Heart right ventricle (tissue), 16 donors: ENCODE results near the gene GPC3. TPM values are rescaled to one million over a fixed set of nuclear protein-coding genes. Genes with fewer than 3 reads are reported as not detected.

ENCODE experiments used
- ATAC-seq, 8 donors: fragments of 200-7000 bp; cut with Tn5 transposase; one replicate each; pipeline ENCODE4 v1.9.1; 2020; ENCODE audit warnings: mild to moderate bottlenecking in 8 of 8, moderate library complexity in 8 of 8, moderate number of reproducible peaks in 1 of 8
- DNase-seq, 2 donors: peaks; one replicate each; pipeline ENCODE4 v3.0.0-alpha.2; 2020
- H3K27ac ChIP-seq, 10 donors: fragments of 200-600 bp; sonication (generic) in 2 of 10; one replicate each; pipeline versions ENCODE4 v1.5.0 to v1.8.0; 2020 to 2022; ENCODE audit warnings: mild to moderate bottlenecking in 3 of 10
- H3K27me3 ChIP-seq, 7 donors: fragments of 200-600 bp; one replicate each; pipeline ENCODE4 v1.8.0; 2021 to 2022; ENCODE audit warnings: mild to moderate bottlenecking in 2 of 7
- H3K36me3 ChIP-seq, 9 donors: fragments of 200-600 bp; sonication (generic) in 1 of 9; one replicate each; pipeline versions ENCODE4 v1.5.0 to v1.8.0; 2020 to 2022; ENCODE audit warnings: mild to moderate bottlenecking in 2 of 9
- H3K4me1 ChIP-seq, 9 donors: fragments of 200-600 bp; sonication (generic) in 1 of 9; one replicate each; pipeline versions ENCODE4 v1.5.0 to v1.8.0; 2020 to 2022; ENCODE audit warnings: mild to moderate bottlenecking in 4 of 9
- H3K4me3 ChIP-seq, 10 donors: fragments of 200-600 bp; sonication (generic) in 2 of 10; one replicate each; pipeline versions ENCODE4 v1.5.0 to v1.8.0; 2020 to 2022; ENCODE audit warnings: mild to moderate bottlenecking in 7 of 10, moderate library complexity in 2 of 10
- H3K9me3 ChIP-seq, 11 donors: fragments of 200-600 bp in 10 of 11; sonication (generic) in 2 of 11; one replicate each; pipeline versions ENCODE4 v1.5.0 to v1.8.0; 2013 to 2022; ENCODE audit warnings: mild to moderate bottlenecking in 2 of 11, control low read depth in 1 of 11, moderate library complexity in 1 of 11
- CTCF ChIP-seq, 9 donors: fragments of 200-600 bp; sonication (generic) in 2 of 9; IDR thresholded peaks; one replicate each; pipeline versions ENCODE4 v1.5.0 to v1.8.0; 2021 to 2022; ENCODE audit warnings: antibody characterized with exemption in 9 of 9, mild to moderate bottlenecking in 5 of 9, moderate library complexity in 1 of 9
- WGBS, 2 donors: extraction: QIAGEN DNeasy Blood & Tissue Kit; methylation state at CpG; one replicate each; pipeline ENCODE4 v1.1.7; 2013; ENCODE audit warnings: inconsistent platforms in 1 of 2; 5-methylcytosine and 5-hydroxymethylcytosine counted together
- intact Hi-C, 10 donors: fragments of 100-400 bp; cut with DNase I; formaldehyde crosslinking; loops; one replicate each; pipeline versions ENCODE4 v1.11.1 to v1.14.2; 2022
- polyA plus RNA-seq, 2 donors: library from polyadenylated mRNA; stranded (reverse); fragments of 200-250 nt; gene quantifications; one replicate each; pipeline ENCODE4 v1.2.3, GENCODE V29; 2013
- total RNA-seq, 10 donors: library from RNA; stranded (reverse); fragmentation: NEBNext Ultra II Directional in 3 of 10; extraction: Animal tissue kit (Norgen Biotek cat#: 25700) in 3 of 10; gene quantifications; one replicate each; pipeline versions ENCODE4 v1.2.1 to v1.2.4, GENCODE V29; 2021 to 2023
- donor health status: Arrhythmogenic right ventricular cardiomyopathy.
- donor health status: ischemic (EF 13 %, LVEDD 7.1; RV severe dilation, severe dysfunction).
- donor health status: healthy with polysubstance abuse.
- donor health status: DM: no; HTN: yes; CAD: no.
- donor health status: DM: no; HTN: no; CAD: no.
- donor health status: ischemic (EF 25% LVEDD 6.9; RV normal size, moderate dysfunction).
- donor health status: ischemic (EF 25% LVEDD 5.7; RV mildly dilated, moderate dysfunction).
- donor health status: healthy.
- donor health status: DM: yes; HTN: yes; CAD: no.
- donor health status: Ischemic cardiomyopathy.
- donor health status: ischemic (EF 35%, LVEDD 5.7; RV mildly dilated, moderate dysfunction).
- donor health status: nonischemic (EF 11% LVEDD 7.7; RV severe dilation, severe dysfunction).
- donor health status: DM: yes; HTN: yes; CAD: no.
- donor health status: PGD.
- donor health status: ischemic (EF 29% LVEDD 5.4; RV normal size, mild dysfunction).
- donor health status: nonischemic (EF 23%, LVEDD 6.1; RV moderate dilation, normal function).

GPC3 gene
- total and polyA plus RNA-seq, 12 donors: 0.66 to 5.6 (median 3.4) TPM

- intact Hi-C loops: no loop called here
- Histone ChIP-seq H3K4me1 (no peaks in the 10 kb centered on the region), H3K27ac (no peak overlapping the region), H3K9me3 (no peaks in the 10 kb centered on the region), H3K27me3 (peaks cover 0 to 46% (median 0%) of the 10 kb centered on the region in 7 donors), H3K4me3 (no peak overlapping the region), H3K36me3 (no peaks in the 10 kb centered on the region)
- WGBS, 2 donors: 80 to 92% methylated on average over 3 of the region's 3 CpGs
- no peak for DNase-seq
- TF ChIP-seq CTCF (IDR thresholded peaks at IDR 0.05): no peak
- ATAC-seq: no peak
Observed at GRCh38 chrX:133878710-133879109, 106.7 kb downstream of the GPC3 start.

GRCh38 chrX:133876646-133877045 is 108.7 kb downstream of the GPC3 start:
- H3K27me3 ChIP-seq: peaks cover 0 to 38% (median 0%) of the 10 kb centered on the region in 7 donors
- intact Hi-C loops: no loop called here

GRCh38 chrX:133869270-133869669 is 116.1 kb downstream of the GPC3 start:
- Histone ChIP-seq H3K27ac (no peak overlapping the region), H3K9me3 (no peaks in the 10 kb centered on the region), H3K36me3 (no peaks in the 10 kb centered on the region), H3K27me3 (peaks cover 0 to 4% (median 0%) of the 10 kb centered on the region in 7 donors), H3K4me1 (no peaks in the 10 kb centered on the region), H3K4me3 (no peak overlapping the region)
- 93% methylated on average over 4 of the region's 4 CpGs for WGBS, 2 donors
- intact Hi-C loops: loop anchor here in 1 of 10 donors (1.0 kb wide), 1 partner anchor 40 kb away; no protein-coding TSS in a partner anchor
- DNase-seq (no peak), ATAC-seq (no peak)
- TF ChIP-seq CTCF (IDR thresholded peaks at IDR 0.05): no peak

More at GRCh38 chrX:133876646-133877045, 108.7 kb downstream of the GPC3 start:
- Histone ChIP-seq H3K4me1 (no peaks in the 10 kb centered on the region), H3K27ac (no peak overlapping the region), H3K4me3 (no peak overlapping the region), H3K9me3 (no peaks in the 10 kb centered on the region), H3K36me3 (no peaks in the 10 kb centered on the region)
- DNase-seq: no peak
- no peak for ATAC-seq
- no peak for TF ChIP-seq CTCF (IDR thresholded peaks at IDR 0.05)

- intact Hi-C loops: loop anchor here in 1 of 10 donors (1.0 kb wide), 1 partner anchor 39 kb away; no protein-coding TSS in a partner anchor
Observed at GRCh38 chrX:133868682-133869081, 116.7 kb downstream of the GPC3 start.

More at GRCh38 chrX:133868682-133869081, 116.7 kb downstream of the GPC3 start:
- Histone ChIP-seq H3K4me1 (no peaks in the 10 kb centered on the region), H3K27ac (no peak overlapping the region), H3K4me3 (no peak overlapping the region), H3K9me3 (no peaks in the 10 kb centered on the region), H3K27me3 (no peaks in the 10 kb centered on the region), H3K36me3 (no peaks in the 10 kb centered on the region)
- no peak for TF ChIP-seq CTCF (IDR thresholded peaks at IDR 0.05)
- DNase-seq (no peak), ATAC-seq (no peak)
- 33 to 83% methylated on average over 1 of the region's 1 CpG for WGBS, 2 donors
